NCI-H2107 treated with DMSO at 0.1 percent for 48 hours (cell line): ENCODE measurements around the gene COA5.
"Not testable (repeated sequence)": the region's sequence is repeated elsewhere in the genome, so short reads cannot be mapped to it uniquely, and the experiment has no call there.

Source experiments
- DNase-seq: peaks from one replicate; lab custom pipeline; 2025; ENCODE audit not compliant: unreplicated experiment; lab: John Stamatoyannopoulos, UW

Gene COA5

DNA sequence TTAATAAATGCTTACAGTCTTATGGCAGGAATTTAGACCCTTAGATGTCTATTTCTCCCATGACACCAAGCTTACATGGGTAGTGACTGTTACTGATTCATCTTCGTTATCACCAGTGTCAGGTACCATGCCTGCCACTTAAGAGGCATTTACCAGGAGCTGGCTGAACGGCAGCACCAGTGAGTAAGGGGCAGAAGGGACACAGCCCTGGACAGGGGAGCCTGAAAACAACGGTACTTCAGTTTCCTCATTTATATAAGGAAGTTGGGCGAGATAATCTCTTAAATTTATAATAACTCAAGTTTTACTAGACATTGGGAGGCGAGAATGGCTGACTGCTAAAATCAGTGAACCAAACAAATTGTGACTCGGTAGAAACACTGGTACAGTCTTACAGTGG is 1.2 kb downstream of the COA5 start:
- DNase-seq = no peak

GRCh38 chr2:98606431-98606830 is 1.9 kb downstream of the COA5 start:
- no peak for DNase-seq

GRCh38 chr2:98605076-98605475 is 3.2 kb downstream of the COA5 start:
- no peak for DNase-seq

DNA sequence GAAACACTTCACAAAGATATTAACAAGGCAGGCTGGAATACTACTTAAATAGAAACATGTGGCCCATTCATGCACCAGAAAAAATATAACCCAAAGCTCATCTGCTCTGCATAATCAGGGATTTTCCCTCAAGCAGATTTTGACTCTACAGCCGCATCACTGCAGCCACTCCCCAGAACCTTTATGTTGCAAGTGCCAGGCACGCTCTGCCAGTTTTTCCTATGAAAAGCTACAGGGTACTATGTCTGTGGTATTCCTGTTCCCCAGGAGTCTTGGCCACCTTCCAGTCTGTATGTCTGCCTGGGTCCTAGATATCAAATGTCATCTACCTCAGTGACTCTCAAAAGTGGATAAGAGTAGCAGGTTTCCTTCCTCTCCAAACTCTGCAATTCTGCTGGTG is 3.8 kb downstream of the COA5 start:
- DNase-seq = peak; percentile 95

- DNase-seq = peak; percentile 18
Observed at GRCh38 chr2:98601532-98602132, 6.7 kb downstream of the COA5 start.

GRCh38 chr2:98598781-98599428 is 9.4 kb downstream of the COA5 start:
- DNase-seq = no peak

DNA sequence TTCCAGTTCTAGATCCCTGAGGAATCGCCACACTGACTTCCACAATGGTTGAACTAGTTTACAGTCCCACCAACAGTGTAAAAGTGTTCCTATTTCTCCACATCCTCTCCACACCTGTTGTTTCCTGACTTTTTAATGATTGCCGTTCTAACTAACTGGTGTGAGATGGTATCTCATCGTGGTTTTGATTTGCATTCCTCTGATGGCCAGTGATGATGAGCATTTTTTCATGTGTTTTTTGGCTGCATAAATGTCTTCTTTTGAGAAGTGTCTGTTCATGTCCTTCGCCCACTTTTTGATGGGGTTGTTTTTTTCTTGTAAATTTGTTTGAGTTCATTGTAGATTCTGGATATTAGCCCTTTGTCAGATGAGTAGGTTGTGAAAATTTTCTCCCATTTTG is 13.6 kb downstream of the COA5 start:
- DNase-seq = not testable (repeated sequence)

DNA sequence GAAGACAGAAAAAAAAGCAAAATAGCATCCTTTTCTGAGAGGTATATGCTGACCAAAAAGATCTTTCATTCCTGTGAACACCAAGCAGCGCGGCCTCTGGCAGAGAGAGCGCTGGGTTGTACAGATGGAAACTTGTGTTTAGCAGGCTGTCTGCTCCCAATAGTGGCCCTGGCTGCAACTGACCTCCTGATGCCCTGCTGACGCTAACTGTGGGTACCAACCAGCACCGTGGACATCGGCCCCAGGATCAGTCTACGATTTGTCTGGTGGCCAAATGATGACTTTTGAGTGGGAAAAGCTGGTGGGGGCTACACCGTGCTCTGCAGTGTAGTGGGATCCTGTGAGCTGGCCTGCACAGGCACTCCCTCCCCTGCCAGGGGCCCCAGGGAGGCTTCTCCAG is 15.7 kb downstream of the COA5 start:
- no peak for DNase-seq

- no peak for DNase-seq
Observed at GRCh38 chr2:98589489-98589888, 18.8 kb downstream of the COA5 start.

DNA sequence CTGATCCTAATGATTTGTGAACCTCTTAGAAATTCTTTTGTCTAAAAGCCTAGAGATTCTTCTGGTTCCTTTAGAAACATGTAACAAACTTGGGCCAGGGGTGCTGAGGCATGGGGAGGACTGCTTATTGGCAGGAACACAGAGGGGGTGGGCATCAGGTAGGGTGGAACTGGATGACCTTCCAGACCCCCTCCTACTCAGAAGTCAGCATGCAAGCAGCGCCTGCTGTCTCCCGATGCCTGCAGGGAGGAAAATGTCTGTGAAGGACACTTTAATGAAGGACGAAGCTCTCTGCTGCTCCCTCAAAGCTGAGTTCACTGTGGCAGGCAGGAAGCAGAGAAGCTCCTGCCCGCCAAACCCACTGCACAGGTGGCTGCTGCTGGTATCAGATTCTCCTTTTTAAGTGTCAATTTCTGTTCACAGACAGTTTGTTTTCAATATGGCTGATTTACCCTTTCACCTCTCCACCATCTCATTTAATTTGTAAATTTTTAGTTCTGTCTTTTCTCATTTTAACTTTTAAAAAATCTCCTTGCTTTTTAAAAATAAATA is 19.4 kb downstream of the COA5 start:
- peak; percentile 47 for DNase-seq

- DNase-seq = no peak
Observed at GRCh38 chr2:98586551-98587140, 21.7 kb downstream of the COA5 start.

GRCh38 chr2:98585386-98585785 is 22.9 kb downstream of the COA5 start:
- DNase-seq = no peak

GRCh38 chr2:98583816-98584618 is 24.3 kb downstream of the COA5 start:
- DNase-seq = no peak

DNA sequence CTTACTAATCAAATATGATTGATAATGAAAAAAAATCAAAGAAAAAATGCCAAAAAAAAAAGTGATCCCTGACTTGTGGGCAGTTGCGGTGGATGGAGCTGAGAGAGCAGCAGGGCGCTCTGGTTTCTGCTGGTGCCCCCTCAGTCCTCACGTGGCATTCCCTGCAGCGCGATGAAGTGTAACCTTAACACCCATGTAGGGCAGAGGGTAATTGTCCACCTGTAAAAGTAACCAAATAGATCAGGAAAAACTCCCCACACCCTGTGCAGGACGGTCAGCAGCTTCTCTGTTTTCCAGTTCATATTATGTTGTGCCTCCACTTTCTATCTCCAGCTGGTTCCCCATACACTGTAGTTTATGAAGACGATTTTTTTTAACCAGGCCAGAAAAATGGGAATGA is 25.0 kb downstream of the COA5 start:
- no peak for DNase-seq

GRCh38 chr2:98582523-98582922 is 25.8 kb downstream of the COA5 start:
- DNase-seq = no peak

DNA sequence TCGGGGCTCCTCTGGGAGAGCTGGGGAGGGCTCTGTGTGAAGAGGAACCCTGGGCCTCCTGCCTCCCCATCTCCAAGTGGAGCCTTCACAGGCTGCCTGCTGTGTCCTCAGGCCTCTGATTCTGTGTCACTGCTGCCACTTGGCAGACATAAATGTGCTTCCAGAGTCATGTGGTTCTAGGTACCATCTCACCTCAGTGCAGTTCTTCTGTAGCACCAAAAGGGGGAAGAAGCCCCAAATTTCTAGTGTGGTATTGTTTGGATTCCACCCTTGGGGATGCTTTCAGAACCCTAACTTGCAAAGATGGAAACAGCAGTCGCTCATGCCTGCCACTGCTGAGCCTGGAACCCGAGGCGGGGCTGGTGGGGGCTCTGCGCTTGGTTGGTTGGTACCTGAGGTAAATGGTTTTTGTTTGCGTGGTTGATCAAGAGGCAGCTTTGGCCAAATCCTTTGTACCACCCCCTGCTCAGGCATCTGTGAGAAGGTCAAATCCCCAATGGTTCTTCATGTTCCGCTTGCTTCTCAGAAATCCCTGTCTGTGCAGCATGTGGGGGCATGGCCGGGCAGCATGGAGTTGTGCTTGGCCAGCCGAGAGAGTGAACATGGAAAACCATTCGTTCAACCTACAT is 27.5 kb downstream of the COA5 start:
- no peak for DNase-seq

DNA sequence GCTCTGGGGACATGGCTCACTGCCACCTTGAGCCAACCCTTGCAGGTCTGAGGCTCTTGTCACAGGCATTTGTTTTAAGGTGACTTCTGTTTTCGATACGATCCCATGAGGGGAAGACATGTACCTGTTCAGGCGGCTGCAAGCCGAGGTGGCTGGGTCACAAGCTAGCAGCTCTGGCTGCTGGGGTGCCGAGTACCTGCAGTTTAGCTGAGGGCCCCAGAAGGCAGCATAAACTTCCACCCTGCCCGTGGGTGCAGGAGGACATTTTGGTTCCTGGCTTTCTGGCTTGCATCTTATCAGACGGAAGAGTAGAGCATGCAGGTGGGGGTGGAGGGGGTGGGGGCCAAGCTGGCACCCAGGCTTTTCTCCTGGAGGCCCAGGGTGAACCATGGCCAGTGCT is 28.4 kb downstream of the COA5 start:
- no peak for DNase-seq

DNA sequence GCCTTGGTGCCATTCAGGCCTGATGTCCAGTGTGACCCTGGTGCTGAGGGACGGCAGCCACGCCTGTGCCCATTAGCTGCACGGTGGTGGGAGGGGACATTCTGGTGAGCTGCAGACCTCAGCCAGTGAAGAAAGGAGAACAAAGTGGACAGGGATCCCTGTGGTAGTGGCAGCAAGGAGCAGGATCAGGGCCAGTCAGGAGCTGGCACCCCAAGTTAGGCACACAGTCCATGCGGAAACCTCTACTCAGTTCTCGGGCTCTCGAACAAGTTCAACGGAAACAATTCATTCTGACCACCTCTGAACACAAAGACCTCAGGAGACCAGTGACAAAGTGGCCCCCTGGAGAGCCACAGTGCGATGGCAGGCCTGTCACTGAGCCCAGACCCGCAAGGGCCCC is 30.1 kb downstream of the COA5 start:
- DNase-seq = no peak

GRCh38 chr2:98577313-98577712 is 31.0 kb downstream of the COA5 start:
- DNase-seq = no peak

- DNase-seq = no peak
Observed at GRCh38 chr2:98576666-98577312, 31.5 kb downstream of the COA5 start.

DNA sequence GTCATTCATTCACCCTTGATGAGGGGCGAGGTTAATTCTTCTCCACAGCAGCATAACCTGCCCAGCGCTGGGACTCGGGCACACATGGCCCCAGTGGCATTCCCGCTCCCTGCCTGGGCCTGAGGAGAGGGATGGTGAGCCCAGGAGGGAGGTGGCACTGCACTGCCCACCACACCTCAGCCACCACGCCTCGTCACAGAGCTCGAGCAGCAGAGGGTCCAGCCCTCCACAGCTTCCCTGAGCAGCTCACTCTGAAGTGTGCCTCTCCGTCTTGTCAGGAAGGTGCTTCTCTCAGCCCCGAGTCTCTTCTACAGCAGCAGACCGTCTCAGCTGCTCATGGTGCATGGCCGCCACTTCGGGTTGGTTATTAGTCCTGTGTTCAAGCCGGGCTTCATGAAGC is 34.9 kb downstream of the COA5 start:
- DNase-seq = no peak
